DLD1 (cell line): ENCODE results near the gene RNF40.
"Not testable (repeated sequence)": the region's sequence is repeated elsewhere in the genome, so short reads cannot be mapped to it uniquely, and the experiment has no call there.

ENCODE experiments used
- in situ Hi-C: cut with HindIII; loops from 2 replicates; pipeline ENCODE4 v1.10.0; 2017; ENCODE audit warnings: low sequenced_read_pairs

The RNF40 gene

DNA sequence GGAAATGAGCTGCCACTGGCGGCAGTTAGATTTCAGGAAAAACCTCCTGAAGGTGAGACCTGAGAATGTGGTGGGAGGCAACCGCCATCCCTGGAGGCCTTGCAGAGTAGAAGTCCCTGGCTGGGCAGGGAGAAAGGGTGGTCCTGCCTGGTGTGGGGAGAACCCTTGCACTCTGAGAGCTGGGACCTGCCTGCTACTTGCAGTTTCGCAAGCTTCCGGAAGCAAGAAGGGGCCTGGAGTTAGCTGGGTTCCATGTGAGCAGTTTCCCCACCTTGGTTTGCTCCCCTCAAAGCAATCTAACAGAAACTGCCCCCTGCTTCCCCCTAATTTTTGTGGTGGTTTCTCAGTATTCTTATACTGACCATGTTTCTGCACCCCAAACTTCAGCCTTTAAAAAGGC is 18.4 kb downstream of the RNF40 start:
- in situ Hi-C loops, result no loop called here

DNA sequence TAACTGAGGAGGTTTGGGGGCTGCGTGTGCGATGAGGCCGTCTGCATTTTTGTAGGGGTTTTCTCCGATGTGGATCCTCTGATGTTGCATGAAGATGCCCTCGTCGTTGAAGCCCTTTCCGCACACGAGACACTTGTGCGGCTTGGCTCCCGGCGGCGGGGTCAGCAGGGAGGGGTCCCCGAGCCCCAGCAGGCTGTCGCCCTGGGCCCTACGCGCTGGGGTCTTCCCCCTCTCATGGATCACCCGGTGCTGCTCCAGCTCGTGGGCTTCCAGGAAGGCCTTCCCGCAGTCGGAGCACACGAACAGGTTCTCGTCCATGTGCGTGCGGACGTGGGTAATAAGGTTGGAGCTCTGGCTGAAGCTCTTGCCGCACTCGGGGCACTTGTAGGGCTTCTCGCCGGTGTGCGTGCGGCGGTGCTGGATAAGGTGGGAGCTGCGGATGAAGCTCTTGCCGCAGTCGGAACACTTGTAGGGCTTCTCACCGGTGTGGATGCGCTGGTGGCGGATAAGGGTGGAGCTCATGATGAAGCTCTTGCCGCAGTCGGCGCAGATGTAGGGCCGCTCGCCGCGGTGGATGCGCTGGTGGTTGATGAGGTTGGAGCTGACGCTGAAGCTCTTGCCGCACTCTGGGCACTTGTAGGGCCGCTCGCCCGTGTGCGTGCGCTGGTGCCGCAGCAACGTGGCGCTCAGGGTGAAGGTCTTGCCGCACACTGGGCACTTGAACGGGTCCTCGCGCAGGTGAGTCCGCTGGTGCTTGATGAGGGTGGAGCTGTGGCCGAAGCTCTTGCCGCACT is 20.6 kb downstream of the RNF40 start:
- in situ Hi-C loops, result no loop called here

DNA sequence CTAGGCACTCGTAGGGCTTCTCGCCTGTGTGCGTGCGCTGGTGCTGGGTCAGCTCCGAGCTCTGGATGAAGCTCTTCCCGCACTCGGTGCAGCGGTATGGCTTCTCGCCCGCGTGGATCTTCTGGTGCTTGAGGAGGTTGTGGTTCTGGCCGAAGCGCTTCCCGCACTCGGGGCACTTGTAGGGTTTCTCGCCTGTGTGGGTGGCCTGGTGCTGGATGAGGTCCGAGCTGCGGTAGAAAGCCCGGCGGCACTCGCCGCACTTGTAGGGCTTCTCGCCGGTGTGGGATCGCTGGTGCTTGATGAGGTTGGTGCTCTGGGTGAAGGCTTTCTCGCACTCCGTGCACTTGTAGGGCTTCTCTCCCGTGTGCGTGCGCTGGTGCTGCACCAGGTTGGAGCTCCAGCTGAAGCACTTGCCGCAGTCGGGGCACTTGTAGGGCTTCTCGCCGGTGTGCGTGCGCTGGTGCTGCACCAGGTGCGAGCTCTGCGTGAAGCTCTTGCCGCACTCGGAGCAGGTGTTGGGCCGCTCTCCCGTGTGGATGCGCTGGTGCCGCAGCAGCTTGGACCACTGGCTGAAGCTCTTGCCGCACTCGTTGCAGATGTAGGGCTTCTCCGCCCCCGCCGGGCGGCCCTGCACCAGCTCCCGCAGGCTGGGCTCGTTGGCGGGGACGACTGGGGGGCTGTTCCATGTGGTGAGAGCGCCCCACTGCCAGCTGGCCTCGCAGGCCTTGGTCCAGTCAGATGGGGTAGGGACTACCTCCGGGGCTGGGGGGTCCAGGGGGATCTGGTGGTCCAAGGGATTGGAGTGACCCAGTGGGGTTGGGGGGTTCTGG is 21.4 kb downstream of the RNF40 start:
- in situ Hi-C loops, result no loop called here

DNA sequence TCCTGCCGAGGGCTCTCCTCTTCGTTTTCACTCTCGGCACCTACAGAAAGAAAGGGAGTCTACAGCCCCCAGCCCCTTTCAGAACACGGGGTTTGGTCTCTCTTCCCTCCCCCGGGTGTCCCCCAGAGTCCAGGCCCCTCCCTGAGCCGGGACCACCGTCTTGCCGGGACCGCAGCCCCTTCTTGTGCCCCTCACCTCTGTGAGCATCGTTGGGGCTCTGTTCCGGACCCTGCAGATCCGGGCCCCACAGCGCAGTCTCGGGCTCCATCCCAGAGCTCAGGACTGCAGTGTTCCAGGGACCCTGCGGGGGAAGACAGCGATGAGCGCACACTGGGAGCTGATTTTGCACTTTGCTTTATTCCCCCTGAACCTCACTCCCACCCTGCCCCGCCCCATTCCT is 22.1 kb downstream of the RNF40 start:
- in situ Hi-C loops, result no loop called here

DNA sequence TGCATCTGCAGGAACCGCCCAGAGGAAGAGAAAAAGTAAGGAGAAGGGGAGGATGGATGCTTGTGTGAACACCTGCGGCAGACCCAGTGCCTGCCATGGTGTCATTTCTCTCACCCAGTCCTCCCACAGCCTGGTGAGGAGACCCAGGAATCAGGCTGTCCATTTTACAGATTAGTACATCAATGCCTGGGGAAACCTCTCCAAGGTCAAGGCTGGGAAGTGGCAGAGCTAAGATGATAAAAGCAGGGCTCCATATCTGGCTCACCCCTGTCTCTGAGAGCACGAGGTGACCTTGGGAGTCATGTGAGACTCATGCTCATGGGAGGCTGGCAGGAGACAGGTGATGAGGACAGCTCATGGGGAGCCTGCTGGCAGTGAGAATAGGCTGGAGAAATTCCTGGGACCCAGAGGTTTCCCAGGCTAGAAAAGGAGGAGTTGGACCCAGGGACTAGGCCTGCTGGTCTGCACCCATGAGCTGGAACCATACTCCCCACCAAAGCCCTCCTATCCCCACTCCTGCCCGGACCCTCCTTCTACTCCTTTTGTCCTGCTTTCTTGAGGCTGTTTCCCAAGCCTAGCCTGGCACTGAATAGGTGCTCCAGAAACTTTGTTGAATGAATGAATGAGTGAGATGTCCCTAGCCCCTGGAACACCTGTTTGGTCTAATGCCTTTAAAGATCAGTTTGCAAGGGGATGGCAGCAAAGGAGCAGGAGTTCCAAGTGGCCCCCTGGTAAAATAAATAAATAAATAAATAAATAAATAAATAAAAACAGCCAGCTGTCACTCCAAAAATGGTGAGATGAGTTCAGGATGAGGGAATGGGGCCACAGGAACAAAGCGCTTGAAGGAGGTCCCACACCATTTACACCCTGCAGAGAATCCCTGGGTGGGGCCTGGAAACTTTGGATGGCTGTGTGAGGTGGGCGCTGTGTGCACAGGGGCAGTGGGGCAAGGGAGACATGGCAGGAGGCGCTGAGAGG is 23.3 kb downstream of the RNF40 start:
- in situ Hi-C loops, result no loop called here

DNA sequence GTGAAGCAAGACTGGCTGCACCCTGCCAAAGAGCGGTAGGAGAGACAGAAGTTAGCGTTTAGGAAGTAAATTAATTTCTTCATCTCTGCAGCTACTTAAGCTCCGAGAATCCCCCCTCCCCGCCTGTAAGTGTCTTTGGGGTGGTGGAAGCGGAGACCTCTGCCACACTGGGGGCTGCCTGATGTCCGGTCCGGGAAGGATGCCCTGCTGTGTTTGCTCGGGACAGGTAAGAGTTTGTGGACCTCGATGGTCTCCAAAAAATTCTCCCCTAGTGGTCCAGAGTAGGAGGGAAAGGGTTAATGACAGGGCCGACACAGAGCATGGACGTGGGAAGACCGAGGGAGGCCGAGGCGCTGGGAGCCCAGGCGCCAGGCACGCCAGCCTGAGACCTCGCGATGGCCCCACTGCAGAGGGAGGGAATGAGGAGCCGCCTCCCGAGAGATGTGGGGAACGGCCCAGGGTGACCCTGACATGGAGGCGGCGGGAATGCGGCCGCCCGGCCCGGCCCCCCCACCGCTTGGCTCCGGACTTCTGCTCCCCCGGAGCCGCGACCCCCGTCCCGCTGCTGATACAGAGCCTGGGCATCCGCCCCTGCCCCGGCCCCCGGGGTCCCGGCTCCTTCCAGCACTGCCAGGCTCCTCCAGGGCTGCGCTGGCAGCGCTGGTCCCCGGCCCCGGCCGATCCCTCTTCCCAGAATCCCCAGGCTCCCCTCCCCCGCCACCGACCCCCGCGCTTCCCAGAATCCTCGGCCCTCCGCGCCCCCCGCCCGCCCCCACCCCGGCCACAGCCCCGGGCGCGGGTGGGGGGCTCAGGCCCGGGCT is 24.2 kb downstream of the RNF40 start:
- in situ Hi-C loops, result no loop called here

DNA sequence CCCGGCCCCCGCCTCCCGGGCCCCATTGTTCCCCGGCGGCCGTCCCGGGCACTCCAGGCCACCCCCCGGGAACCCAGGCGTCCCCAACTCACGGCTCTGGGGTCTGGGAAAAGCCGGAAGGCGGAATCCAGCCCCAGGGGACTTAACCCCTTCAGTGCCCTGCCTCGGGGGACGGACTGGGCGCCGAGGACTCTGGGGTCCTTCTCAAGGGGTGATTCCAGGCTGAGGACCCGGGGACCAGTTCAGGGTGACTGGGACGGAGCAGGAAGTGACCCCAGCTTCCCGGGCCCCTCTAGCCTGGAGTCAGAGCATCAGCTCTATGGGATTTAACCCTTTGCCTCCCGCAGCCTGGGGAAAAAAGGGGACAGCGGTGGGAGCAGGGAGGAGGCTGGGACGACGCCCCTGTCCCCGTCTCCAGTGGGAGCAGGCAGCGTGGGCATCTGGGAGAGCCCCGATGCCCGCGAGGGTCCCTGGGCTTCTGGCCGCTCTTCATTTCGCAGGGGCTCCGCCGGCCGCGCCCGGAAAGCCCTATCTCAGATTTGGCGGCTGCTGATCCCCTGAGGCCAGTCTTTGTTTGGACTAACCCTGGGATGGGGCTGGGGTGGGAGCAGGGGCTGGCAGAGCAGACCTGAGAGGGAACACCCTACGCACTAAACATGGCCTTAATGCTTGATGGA is 25.0 kb downstream of the RNF40 start, which contains the start of gene ZNF629:
Gene ZNF629, minus strand, starts transcription at position 270 of the 677 bp plus-strand sequence. CDS start 2,723 bp downstream, outside the sequence.
- in situ Hi-C loops, result no loop called here

DNA sequence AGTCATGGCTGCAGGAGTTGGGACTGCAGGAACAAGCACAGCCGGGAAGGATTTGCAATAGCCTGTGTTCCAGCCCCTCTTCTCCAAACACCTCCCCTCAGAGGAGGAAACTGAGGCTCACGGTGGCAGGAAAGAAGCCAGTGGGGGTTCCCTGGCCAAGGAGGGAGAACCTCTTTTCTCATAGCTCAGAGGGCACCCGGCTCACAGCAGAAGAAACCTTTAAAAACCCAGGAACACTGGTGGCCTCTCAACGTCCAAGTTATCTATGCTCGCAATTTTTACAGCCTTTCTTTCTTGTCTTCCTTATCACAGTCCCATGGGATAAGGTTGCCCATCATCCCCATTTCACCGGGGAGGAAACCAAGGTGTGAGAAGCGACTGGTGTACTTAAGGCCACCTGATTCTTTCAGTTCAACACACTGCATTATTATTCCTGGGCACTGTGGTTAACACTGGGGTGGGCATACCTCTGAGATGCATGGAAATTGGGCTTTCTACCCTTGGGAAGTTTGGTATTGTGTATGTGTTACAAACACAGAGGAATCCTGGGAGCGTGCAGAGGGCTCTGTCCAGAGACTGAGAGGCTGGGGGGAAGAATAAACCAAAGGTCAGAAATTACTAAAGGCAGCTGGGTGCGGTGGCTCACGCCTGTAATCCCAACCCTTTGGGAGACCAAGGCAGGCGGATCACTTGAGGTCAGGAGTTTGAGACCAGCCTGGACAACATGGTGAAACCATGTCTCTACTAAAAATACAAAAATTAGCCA is 25.7 kb downstream of the RNF40 start:
- in situ Hi-C loops, result no loop called here

DNA sequence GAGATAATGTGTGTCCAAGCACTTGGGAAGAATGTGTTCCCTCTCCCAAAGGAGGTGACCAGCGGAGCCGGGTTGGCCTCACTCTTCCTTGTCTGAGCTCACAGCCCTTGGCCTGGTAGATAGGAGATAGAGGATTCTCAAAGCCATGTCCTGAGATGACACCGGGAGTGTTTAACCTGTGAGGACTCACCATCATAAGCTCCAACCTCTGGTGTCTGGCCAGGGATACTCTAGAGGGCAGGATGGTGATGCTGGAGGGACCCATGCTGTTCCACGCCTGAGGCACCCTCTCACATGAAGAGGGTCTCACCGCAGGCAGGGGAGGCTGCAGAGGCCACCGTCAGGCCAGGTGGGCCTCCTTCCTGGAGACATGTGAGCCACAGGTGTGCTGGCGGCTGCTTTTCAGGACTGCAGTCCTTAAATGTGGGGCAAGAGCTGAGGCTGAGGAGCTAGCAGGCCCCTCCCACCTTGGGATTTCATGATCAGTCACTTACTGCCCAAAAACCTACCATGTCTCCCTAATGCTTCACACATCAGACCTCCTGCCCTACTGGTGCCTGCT is 31.5 kb downstream of the RNF40 start:
- in situ Hi-C loops, result no loop called here

DNA sequence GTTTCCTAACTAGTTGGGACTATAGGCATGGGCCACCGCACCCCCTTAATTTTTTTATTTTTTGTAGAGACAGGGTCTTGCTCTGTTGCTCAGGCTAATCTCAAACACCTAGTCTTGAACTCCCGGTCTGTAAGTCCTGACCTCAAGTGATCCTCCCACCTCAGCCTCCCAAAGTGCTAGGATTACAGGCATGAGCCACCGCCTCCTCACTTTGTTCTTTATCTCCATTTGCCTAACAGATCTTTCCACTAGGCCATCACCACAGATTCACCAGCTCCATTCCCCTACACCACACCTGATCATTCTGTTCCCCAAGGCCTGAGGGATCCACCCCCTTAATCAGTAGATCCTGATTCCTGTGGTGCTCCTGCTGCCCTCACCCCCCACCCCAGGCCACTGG is 32.5 kb downstream of the RNF40 start:
- in situ Hi-C loops, result no loop called here

DNA sequence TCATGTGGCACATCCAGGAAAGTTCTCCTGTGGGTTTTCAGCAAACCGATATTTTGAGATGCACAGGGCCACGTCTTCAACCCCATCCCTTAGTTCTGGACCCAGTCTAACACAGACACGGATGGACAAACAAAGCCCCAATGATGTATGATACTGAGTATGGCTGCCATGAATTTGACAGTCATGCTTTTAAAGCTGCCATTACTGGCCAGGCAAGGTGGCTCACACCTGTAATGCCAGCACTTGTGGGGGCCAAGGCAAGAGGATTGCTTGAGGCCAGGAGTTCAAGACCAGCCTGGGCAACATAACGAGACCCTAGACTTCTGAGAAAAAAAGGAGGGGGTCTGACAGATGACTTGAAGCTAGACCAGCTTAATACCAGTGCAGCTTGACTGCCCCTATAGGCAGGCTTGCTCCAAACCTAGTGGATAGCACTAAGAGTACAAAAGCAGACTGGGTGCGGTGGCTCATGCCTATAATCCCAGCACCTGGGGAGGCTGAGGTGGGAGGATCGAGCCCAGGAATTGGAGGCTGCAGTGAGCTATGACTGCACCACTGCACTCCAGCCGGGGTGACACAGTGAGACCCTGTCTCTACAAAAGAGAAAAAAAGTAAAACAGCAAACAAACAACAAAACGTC is 35.7 kb downstream of the RNF40 start:
- in situ Hi-C loops, result no loop called here

DNA sequence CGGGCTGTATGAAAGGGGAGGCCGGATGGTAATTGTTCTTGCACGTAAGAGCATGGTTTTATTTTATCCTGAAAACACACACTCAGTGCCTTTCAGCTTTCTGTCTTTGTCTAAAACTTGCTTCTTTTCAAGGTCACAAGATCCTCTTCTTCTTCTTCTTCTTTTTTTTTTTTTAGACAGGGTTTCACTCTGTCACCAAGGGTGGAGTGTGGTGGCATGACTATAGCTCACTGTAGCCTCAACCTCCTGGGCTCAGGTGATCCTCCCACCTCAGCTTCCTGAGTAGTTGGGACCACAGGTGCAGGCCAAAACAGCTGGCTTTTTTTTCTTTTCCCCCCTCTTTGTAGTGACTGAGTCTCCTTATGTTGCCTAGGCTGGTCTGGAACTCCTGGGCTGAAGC is 40.8 kb downstream of the RNF40 start:
- in situ Hi-C loops, result no loop called here

DNA sequence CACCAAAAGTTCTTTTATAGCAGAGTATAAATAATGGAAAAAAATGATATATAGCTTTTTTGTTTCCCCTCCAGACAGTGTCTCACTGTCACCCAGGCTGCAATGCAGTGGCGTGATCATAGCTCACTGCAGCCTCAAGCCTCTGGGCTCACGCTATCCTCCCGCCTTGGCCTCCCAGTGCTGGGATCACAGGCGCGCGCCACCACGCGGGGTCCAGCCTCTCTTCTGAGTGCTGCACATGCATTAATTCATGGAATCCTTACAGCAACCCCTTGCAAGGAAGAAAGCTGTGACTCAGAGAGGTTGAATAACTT is 42.9 kb downstream of the RNF40 start:
- in situ Hi-C loops, result no loop called here

DNA sequence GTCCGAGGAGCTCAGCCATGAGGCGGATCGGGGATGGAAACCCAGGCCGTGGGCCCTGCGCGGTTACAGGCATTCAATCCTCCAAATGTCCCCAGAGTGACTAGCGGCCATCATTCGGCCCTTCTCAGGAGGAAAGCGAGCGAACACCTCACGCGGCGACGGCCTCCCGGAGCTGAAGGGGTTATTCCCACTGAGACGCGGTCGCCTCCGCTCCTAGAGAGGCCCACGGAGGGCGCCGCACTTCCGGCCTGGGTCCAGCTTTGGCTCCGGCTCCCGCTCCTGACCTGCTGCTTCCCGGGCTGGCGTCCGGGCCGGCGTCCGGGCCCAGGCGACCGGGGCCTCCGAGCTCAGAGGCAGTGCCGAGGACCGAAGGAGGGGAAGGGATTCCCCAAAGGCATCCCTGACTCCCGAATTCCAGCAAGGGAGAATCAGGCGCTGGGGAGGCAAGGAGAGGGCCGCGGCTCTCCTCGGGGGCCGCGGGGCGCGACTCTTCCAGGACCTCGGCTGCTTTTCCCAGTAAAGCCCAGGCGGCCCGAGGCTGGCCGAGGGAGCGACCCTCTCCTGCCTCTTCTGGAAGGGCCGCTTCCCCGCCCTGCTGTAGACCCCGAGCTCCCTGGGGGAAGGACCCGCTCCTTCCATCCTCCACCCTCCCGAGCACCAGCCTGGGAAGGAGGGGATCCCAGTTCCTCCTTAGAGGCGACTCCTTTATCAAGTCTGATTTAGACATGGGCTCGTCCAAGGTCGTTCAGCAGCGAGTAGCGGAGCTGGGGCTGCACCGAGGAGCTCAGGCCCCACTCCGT is 43.4 kb downstream of the RNF40 start:
- in situ Hi-C loops, result no loop called here

DNA sequence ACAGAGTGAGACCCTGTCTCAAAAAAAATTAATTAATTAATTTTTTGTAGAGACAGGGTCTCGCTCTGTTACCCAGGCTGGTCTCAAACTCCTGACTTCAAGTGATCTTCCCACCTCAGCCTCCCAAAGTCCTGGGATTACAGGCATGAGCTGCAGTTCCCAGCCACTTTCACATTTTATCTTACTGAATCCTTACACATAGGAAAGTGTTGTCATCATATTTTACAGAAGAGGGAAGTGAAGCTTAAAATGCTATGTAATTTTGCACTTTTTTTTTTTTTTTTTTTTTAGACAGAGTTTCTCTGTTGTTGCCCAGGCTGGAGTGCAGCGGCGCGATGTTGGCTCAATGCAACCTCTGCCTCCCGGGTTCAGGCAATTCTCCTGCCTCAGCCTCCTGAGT is 46.0 kb downstream of the RNF40 start:
- in situ Hi-C loops, result no loop called here

DNA sequence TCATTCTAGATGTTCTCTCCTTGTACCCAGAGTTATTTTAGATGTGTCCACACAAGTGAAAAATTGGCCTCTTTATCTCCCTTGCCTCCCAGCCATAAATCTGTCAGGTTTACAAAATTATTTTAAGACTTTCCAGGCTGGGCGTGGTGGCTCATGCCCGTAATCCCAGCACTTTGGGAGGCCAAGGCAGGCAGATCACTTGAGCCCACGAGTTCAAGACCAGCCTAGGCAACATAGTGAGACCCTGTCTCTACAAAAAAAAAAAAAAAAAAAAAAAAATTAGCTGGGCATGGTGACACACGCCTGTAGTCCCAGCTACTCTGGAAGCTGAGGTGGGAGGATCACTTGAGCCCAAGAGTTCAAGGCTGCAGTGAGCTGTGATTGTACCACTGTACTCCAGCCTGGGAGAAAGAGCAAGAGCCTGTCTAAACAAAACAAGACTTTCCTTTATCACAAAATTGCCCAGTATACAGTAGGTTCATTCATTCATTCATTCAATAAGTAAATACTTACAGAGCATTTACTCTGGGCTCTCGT is 46.8 kb downstream of the RNF40 start:
- in situ Hi-C loops, result not testable (repeated sequence)

DNA sequence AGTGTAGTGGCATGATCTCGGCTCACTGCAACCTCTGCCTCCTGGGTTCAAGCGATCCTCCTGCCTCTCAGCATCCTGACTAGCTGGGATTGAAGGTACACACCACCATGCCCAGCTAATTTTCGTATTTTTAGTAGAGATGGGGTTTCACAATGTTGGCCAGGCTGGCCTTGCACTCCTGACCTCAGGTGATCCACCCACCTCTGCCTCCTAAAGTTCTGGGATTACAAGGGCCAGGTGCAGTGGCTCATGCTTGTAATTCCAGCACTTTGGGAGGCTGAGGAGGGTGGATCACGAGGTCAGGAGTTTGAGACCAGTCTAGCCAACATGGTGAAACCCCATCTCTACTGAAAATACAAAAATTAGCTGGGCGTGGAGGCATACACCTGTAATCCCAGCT is 47.6 kb downstream of the RNF40 start:
- in situ Hi-C loops, result not testable (repeated sequence)
